ENCODE data around the gene CUL1.
A peak's percentile ranks its signal among the peaks of the same experiment; 100 is the strongest.

CUL1 gene

DNA sequence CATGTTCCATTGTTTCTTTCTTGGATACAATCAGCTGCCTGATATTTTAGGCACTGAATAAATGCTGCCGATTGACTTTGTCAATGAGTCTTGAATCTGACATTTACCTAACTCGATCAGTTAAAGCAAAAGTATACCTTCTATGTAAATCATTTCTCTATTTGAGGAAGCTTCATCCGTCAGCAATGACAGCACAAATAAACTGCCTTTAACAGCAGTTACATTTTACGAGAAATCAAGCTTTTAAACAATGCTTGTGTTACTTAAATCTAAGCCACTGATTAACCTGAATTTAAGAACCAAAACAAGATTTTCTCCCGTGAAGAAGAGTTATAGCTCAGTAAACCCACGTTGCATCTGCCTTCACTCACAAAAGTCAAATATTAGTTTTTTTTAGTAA, 71.3 kb downstream of the CUL1 start:
- DNase-seq, result no peak

DNA sequence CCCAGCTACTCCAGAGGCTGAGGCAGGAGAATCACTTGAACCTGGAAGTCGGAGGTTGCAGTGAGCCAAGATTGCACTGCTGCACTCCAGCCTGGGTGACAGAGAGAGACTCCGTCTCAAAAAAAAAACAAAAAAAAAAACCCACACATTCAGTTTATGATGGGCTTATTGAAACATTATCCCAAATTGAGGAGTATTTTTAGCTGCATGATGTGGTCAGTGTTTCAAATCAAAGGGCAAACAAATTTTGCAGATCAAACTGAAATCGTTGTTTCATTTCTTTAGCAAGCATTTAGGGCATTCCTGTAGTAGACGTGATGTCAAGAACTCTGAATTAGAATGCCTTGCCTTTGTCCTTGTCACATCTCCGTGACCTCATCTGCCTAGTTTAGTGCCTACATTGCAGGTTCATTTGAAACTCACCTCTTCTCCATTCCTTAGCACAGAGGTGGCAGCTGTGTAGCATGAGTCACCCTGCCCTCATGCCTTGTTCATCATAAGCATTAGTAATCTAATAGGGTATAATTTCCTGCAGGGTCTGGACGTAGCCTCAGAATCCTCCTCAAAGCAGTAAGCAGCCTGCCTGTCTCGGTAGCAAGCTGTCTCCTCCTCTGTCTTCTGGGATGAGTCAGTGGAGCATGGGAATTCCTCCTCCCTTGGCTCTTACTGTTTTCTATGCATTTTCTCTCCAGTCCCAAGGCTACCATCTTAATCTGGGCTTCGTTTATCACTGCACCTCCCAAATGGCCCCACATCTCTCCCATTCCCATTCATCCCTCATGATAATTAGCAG, 73.8 kb downstream of the CUL1 start:
- DNase-seq, result peak; percentile 42 to 55

DNA sequence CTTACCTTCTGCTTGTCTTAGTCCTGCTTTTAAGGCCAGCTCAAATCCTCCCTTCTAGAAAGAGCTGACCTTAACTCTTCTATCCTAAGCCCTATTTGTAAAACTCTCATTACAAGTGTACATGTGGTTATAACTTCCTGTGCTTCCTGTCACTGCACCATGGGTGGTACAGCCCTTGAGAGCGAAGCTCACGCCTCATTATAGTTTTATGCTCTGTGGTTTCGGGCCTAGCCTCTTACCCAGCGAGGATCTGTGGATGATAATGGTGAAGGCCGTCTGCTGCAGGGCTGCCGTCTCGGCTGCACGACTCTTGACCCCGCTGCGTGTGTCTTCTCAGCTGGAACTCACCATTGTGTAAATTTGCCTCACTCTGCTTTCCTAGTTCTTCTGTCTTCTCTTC, 74.6 kb downstream of the CUL1 start:
- DNase-seq, result peak; percentile 40 to 49

DNA sequence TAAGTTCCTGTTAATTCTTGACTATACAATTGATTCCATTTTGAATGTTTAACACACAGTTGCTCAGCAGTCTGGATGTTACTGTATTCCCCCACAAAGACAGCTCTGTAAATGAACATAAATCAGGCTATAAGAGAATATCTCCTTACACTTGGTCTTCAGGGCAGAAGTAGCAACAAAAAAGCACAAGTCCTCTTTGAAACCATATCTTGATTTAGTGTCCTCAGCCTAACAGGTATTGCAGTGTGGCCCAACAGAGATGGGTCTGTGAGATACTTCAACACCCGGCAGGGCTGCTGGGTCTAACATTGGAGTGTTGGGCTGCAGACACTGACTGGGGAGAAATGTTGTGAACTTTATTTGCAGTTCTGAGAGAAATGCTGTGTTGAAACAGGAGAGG, 75.8 kb downstream of the CUL1 start:
- no peak for DNase-seq

DNA sequence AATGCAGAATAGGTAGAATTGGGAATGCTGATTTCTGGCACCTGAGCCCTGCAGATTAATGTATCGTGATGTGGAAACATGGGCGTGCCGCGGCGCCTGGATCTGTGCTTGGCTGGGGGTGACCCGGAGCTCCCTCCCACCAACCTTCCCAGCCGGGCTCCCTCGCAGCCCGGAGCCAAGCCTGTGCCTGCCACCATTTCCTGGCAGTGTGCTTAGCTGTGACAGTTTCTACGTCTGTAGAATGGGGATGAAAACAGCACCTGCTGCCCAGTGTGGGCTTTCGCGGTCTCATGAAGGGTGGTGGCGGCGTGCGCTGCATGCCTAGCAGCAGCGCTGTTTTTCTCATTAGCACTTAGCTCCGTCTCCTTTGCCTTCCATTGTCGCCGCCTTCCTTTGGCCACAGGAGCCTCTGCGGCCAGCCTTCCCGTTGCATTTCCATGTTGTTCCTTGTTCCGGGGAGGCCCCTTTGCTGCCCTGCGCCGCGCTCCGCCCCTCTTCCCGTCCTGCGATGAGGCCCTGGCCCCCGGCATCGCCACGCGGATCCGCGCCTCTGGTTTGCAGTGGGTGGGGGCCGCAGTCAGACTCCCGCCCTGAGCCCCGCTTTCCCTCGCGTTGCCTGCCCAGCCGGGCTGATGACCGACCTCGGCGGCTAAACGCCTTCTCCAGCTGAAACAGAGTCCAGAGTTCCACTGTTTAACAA, 84.2 kb downstream of the CUL1 start:
- no peak for DNase-seq

DNA sequence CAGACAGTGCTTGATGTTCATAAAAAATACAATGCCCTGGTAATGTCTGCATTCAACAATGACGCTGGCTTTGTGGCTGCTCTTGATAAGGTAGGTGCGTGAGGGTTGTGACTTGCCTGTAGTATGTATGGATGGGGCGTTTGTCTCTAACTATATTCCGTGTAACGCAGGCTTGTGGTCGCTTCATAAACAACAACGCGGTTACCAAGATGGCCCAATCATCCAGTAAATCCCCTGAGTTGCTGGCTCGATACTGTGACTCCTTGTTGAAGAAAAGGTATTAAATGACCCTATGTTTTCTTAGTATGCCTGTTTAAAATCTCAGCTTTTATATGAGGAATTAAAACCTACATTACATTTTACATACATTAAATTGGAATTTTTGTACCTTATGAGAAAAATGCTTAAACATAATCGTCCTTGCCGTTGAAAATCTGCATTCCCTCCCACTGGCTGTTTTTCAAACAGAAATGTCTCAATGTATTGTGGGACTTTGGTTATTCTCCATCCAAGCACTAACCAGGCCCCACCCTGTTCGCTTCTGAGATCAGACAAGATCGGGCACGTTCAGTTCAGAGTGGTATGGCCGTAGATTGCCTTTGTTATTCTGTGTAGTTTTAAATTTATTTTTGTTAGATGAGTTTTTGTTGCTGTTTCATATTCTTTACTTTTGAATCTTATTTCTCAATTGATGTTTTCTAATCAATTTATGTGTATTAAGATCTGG, 85.3 kb downstream of the CUL1 start:
- no peak for DNase-seq

DNA sequence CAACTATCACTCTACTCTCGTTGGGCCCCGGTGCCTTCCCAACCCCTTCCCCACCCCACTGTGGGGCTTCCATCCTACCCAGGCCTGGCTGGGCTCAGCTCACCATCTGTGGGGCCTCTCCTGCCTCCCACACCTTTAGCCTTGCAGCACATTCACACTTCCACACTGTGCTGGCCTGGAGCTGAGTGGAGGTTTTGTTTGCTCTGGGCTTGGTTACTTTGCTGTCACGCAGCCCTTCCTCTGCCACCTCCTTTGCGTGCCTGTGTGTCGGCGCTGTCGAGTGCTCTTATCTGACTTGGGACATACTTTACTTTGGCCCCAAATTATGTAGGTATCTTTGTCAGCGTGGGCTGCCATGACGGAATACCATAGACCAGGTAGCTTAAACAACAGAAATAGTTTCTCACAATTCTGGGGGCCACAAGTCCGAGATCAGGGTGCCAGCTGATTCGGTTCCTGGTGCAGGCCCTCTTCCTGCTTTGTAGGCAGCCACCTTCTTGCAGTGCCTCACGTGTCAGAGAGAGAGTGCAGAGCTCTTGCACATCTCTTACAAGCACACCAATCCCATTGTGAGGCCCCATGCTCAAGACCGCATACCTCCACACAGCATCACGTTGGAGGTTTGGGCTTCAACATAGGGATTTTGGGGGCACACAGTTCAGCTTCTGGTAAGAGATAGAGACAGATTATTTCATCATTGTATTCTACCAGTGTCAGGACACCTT, 89.0 kb downstream of the CUL1 start:
- no peak for DNase-seq

DNA sequence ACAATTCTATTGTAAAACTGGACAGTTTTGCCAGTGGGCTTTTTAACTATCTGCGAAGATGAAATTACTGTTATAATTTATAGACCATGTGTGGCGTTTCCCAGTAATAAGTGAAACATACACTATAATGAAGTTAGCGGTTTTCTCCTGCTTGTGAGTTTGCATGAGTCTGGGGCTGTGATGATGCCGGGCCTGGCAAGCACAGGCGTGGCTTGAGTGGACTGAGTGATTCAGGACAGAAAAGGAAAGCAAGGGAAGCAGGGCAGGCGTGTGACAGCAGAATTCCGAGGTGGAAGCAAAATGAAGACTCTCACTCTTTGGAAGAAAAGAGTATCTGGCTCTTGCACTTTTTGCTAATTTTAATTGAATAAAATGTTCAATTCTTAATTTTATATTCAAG, 90.5 kb downstream of the CUL1 start:
- DNase-seq, result no peak

DNA sequence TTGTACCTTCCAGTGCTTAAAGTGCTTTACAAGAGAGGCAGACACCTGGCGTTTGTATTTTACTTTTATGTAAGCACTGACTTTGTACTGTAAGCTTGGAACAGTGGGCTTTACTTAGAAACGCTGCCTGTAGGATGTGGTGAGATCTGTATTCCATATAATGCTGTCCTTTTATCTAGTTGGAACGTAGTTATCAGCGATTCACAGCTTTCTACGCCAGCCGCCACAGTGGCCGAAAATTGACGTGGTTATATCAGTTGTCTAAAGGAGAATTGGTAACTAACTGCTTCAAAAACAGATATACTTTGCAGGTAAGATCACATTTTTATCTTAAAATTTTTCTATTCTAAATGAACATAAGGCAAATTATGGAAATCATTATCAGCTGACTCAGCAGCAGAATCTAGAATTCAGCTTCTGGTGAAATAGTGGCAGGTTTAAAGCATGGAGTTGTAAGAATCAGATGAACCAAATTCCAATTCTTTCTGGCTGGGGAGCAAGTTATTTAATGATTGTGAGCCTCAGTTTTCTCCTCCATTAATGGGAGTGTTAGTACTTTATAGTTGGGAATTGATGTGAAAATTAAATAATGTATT, 91.5 kb downstream of the CUL1 start:
- no peak for DNase-seq

DNA sequence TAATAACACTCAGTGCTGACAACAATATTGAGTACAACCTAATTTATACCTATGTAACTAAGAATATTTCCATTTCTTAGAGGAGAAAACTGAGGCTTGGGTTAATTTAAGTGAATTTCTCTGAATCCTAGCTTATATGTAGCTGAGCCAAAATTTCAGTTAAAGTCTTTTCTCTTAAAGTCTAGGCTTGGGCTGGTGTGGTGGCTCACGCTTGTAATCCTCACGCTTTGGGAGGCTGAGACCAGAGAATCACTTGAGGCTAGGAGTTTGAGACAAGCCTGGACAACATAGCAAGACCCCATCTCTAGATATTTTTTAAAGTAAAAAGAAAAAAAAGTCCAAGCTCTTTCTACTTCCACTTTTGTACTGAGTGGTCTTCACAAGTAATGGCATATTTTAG, 92.1 kb downstream of the CUL1 start:
- DNase-seq, result no peak

DNA sequence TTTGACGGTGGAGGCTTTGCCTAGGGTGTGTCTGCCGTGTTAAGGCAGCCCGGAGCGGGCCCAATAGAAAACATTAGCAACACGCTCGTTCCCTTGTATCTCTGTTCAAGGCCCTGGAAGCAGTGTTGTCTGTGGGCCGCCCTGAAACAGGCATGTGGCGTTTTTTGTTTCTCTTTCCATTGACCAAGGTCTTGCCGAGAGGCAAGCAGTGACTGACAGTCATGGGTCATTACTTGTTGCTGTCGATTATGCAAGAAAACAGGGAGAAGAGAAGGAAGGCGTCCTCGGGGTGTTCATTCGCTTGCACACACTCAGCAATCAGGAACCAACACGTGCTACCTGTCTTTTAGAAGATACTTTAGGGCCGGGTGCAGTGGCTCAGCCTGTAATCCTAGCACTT, 92.8 kb downstream of the CUL1 start:
- no peak for DNase-seq

DNA sequence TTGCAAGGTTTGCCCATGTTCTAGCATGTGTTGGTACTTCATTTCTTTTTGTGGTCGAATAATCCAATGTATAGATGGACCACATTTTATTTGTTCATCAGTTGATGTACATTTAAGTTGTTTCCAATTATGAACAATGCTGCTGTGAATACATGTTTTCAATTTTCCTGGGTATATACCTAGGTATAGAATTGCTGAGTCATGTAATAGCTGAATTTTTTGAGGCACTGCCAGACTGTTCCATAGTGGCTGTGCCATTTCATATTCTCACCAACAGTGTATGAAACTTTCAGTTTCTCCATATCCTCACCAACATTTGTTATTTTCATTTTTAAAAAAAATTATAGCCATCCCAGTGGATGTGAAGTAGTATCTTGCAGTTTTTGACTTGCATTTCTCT, 94.9 kb downstream of the CUL1 start:
- DNase-seq, result no peak

DNA sequence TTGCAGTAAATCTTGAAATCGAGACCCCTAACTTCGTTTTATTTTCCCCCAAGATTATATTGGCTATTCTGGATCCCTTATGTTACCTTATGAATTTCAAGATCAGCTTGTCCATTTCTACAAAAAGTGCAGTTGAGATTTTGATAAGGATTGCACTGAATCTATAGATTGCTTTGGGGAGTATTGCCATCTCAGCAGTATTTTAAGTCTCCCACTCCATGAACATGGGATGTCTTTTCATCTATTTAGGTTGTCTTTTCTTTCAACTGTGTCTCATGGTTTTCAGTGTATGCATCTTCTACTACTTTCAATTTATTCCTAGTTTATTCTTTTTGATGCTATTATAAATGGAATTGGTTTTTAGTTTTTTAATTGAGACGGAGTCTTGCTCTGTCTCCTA, 95.8 kb downstream of the CUL1 start:
- DNase-seq, result no peak

DNA sequence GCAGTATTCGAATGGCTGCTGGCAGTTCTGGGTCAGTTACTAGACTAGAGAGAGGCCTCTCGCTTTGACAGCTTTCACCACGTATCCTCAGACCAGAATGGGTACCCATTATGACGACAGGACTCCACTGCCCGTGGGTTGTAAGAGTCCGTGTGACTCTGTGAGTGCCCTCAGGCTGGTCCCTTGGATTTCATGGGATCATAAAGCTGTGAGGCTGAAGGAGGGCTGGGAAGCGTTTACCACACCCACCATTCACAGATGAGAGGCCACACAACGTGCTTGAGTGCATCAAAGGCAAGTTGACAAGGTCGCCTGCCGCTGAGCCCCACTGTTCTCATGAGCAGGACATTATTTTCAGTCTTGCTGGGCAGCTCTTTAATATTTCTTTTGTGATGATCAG, 98.1 kb downstream of the CUL1 start:
- no peak for DNase-seq

DNA sequence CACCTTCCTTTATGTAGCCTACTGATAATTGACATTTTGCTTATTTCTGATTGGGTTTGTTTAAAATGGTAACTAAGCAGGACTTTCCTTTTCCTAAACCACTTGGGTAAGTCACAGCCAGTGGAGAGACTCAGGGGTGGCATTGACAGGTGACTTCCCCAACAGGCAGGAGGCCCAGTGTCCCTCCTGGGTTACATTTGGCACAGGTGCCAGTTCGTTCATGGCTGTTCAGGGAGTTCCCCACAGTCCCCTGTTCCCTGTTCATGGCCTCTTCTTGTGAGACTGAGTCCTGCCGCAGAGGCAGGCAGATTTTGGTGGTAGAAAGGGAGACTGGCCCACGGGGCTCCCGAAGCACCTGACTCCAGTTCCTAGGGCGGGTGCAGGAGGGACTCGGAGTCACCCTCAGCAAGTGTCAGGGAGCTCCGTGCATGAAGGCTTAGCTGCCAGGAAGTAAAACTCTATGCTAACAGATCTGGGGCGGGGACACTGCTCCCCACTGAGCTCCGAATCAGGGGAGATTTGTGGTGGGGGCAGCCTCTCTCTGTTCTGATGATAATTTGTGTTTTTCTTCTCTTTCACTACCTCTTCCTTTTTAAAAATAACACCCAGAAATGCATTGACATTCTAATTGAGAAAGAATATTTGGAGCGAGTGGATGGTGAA, 101.3 kb downstream of the CUL1 start:
- DNase-seq, result no peak

DNA sequence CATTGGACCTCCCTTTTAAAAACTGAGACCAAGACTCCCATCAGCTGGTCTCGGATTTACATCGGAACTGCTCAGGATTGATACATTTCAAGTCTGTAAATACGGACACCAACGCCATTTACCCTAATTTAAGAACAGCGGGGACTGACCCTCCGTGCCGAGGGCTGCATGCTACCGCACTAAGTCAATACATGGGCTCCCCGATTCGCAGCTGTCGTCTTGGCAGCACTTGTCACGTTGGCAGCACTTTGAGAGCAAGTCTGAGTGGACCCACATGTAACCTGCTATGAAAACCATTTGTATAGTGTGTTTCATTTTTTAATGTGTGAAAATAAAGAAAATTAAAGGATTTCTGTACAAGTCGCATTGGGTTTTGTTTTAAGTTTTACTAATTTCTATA, 102.0 kb downstream of the CUL1 start:
- no peak for DNase-seq

DNA sequence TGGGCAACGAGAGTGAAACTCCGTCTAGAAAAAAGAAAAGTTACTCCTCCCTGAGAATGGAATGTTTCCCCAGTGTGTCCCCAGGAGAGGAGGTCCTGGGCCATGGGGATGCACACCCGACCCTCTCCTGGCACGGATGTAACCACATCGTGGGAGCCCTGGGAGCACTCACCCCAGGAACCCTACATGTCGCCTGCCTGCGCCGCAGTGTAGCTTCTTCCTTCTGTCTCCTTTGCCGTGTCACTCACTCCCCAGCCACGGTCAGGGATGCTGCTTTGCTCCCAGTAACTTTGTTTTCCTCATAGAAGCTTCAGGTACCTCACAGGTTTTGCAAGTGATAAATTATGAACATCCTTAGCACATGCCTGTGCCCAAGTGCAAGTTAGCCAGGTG, 103.4 kb downstream of the CUL1 start:
- DNase-seq, result no peak

DNA sequence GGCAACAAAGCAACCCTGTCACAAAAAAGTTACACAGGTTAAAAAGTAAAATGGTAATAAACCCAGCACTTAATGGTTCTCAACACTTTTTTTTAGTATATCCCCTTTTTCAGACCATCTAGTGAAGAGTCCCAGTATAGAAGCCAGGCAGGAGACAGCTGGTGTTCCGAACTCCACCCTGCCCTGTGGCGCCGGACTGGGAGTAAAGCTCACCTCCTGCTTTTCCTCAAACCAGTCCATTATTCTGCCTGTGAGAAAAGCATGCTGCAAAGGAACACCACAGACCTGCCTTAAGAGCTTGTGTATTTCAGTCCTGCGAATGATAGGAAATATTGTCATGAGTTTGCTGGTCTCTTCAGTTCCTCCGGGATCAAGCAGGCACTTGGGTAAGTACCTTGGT, 104.4 kb downstream of the CUL1 start:
- no peak for DNase-seq

DNA sequence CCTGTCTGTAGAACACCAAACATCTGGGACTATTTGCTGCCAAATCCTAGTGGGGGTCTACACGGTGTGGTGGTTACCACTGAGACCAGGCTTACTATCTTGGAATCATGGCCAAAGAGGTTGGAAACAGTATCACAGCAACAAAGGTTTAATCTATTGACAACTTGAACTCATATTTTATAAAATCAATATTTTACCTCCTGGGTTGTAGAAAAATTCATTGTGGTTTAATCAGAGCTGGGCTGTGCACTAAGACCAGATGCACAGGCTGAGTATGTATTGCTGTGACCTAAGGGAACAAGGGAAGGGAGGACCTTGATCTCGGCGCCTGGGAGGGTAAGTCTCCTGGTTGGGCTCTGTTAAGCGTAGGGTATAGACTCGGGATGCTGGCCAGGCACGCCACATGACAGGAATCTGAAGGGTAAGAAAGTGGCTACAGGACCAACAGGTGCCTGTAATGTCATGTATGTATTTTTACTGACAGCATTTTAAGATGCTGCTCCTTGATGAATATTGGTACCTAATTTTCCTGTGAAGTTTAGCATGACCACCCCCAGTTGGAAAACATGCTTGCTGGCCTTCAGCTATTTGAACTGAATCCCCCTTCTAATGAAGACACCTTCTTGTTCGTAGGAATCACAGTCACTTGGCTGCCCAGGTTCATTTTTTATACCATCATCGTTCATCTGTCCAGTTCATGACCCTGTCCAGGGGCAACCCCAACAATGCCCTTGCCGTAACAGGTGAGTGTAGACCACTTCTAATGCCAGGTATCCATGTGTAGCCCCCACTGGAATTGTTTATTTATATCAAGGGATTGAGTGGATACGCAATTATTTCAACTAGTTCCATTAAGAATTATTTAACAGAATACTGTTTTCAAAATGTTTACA, 105.9 kb downstream of the CUL1 start:
- no peak for DNase-seq

DNA sequence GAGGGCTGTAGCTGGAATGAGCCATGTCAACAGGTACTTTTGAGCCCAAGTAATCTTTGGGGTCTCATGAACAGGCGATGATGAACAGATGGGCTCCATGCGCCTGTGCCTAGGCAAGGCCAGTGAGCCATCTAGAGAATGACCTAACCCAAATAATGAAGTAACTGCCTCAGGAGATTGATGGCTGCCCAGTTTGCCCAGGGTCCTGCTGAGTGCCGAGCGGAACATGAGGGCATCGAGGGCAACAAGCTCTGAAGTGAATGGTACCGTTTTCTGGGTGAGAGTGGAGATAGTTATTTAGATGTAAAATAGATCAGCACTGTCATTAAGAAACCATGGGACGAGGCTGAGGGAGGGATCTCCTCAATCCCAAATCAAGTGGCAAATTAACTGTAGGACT, 107.5 kb downstream of the CUL1 start:
- DNase-seq, result no peak

DNA sequence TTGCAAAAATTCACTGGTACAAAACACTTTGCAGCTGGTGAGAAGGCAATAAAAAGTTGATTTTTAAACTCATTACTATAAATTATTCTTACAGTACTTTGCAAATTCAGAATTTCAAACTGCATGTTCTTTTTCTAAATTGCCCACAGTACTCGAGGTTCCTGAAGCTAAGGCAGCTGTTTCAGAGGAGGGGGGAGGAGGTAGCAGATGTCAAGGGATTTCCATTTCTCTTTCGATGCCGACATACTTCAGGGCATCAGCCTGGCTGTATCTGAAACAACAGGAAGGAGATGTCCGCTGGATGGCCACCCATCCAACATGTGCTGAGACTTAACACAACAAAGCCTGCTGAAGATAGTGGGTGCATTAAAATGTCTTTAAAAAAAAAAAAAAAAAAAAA, 108.7 kb downstream of the CUL1 start:
- DNase-seq, result no peak
